ENCODE data around the gene CAPN3.

Gene CAPN3

GRCh38 chr15:42403389-42403788, 44.1 kb downstream of the CAPN3 start:
- H3K27me3 ChIP-seq (ENCODE audit: control insufficient read depth, insufficient read depth, low read length) = no peaks in the 10 kb centered on the region
- no peak overlapping the region for H3K4me3 ChIP-seq (ENCODE audit: low read length)
- H3K36me3 ChIP-seq (ENCODE audit: control insufficient read depth, insufficient read depth, low read length) = peaks cover 10% of the 10 kb centered on the region
- H3K27ac ChIP-seq (ENCODE audit: low read depth, low read length) = no peak overlapping the region
- H3K4me1 ChIP-seq (ENCODE audit: control insufficient read depth, insufficient read depth, low read length) = no peaks in the 10 kb centered on the region
- H3K9ac ChIP-seq (ENCODE audit: low read length) = no peak overlapping the region

GRCh38 chr15:42404461-42405235, 45.3 kb downstream of the CAPN3 start:
- Histone ChIP-seq H3K27me3 (ENCODE audit: control insufficient read depth, insufficient read depth, low read length) (no peaks in the 10 kb centered on the region), H3K36me3 (ENCODE audit: control insufficient read depth, insufficient read depth, low read length) (peaks cover 6% of the 10 kb centered on the region), H3K4me1 (ENCODE audit: control insufficient read depth, insufficient read depth, low read length) (no peaks in the 10 kb centered on the region), H3K27ac (ENCODE audit: low read depth, low read length) (no peak overlapping the region), H3K4me3 (ENCODE audit: low read length) (no peak overlapping the region), H3K9ac (ENCODE audit: low read length) (no peak overlapping the region)

- Histone ChIP-seq H3K27me3 (ENCODE audit: control insufficient read depth, insufficient read depth, low read length) (no peaks in the 10 kb centered on the region), H3K9ac (ENCODE audit: low read length) (no peak overlapping the region), H3K4me3 (ENCODE audit: low read length) (no peak overlapping the region), H3K4me1 (ENCODE audit: control insufficient read depth, insufficient read depth, low read length) (no peaks in the 10 kb centered on the region), H3K27ac (ENCODE audit: low read depth, low read length) (no peak overlapping the region), H3K36me3 (ENCODE audit: control insufficient read depth, insufficient read depth, low read length) (peaks cover 7% of the 10 kb centered on the region)
These were observed 46.7 kb downstream of the CAPN3 start for GRCh38 chr15:42405863-42406482.

- H3K27ac ChIP-seq (ENCODE audit: low read depth, low read length) = no peak overlapping the region
- peaks cover 5% of the 10 kb centered on the region for H3K36me3 ChIP-seq (ENCODE audit: control insufficient read depth, insufficient read depth, low read length)
- H3K4me1 ChIP-seq (ENCODE audit: control insufficient read depth, insufficient read depth, low read length) = no peaks in the 10 kb centered on the region
- H3K4me3 ChIP-seq (ENCODE audit: low read length) = no peak overlapping the region
- no peak overlapping the region for H3K9ac ChIP-seq (ENCODE audit: low read length)
- H3K27me3 ChIP-seq (ENCODE audit: control insufficient read depth, insufficient read depth, low read length) = no peaks in the 10 kb centered on the region
These were observed 48.9 kb downstream of the CAPN3 start for GRCh38 chr15:42408178-42408577.

GRCh38 chr15:42409011-42409410, 49.7 kb downstream of the CAPN3 start:
- Histone ChIP-seq H3K27ac (ENCODE audit: low read depth, low read length) (no peak overlapping the region), H3K4me1 (ENCODE audit: control insufficient read depth, insufficient read depth, low read length) (no peaks in the 10 kb centered on the region), H3K36me3 (ENCODE audit: control insufficient read depth, insufficient read depth, low read length) (peaks cover 5% of the 10 kb centered on the region), H3K27me3 (ENCODE audit: control insufficient read depth, insufficient read depth, low read length) (no peaks in the 10 kb centered on the region), H3K9ac (ENCODE audit: low read length) (no peak overlapping the region), H3K4me3 (ENCODE audit: low read length) (no peak overlapping the region)

GRCh38 chr15:42411884-42412283, 52.6 kb downstream of the CAPN3 start:
- Histone ChIP-seq H3K36me3 (ENCODE audit: control insufficient read depth, insufficient read depth, low read length) (peaks cover 18% of the 10 kb centered on the region), H3K27me3 (ENCODE audit: control insufficient read depth, insufficient read depth, low read length) (no peaks in the 10 kb centered on the region), H3K9ac (ENCODE audit: low read length) (no peak overlapping the region), H3K27ac (ENCODE audit: low read depth, low read length) (no peak overlapping the region), H3K4me3 (ENCODE audit: low read length) (no peak overlapping the region), H3K4me1 (ENCODE audit: control insufficient read depth, insufficient read depth, low read length) (no peaks in the 10 kb centered on the region)

GRCh38 chr15:42413920-42414319, 54.6 kb downstream of the CAPN3 start:
- H3K36me3 ChIP-seq (ENCODE audit: control insufficient read depth, insufficient read depth, low read length) = peaks cover 21% of the 10 kb centered on the region
- H3K27me3 ChIP-seq (ENCODE audit: control insufficient read depth, insufficient read depth, low read length) = no peaks in the 10 kb centered on the region
- H3K9ac ChIP-seq (ENCODE audit: low read length) = no peak overlapping the region
- no peak overlapping the region for H3K27ac ChIP-seq (ENCODE audit: low read depth, low read length)
- no peak overlapping the region for H3K4me3 ChIP-seq (ENCODE audit: low read length)
- no peaks in the 10 kb centered on the region for H3K4me1 ChIP-seq (ENCODE audit: control insufficient read depth, insufficient read depth, low read length)

GRCh38 chr15:42419369-42419768, 60.1 kb downstream of the CAPN3 start:
- Histone ChIP-seq H3K27ac (ENCODE audit: low read depth, low read length) (no peak overlapping the region), H3K36me3 (ENCODE audit: control insufficient read depth, insufficient read depth, low read length) (peaks cover 33% of the 10 kb centered on the region), H3K27me3 (ENCODE audit: control insufficient read depth, insufficient read depth, low read length) (no peaks in the 10 kb centered on the region), H3K4me3 (ENCODE audit: low read length) (no peak overlapping the region), H3K4me1 (ENCODE audit: control insufficient read depth, insufficient read depth, low read length) (no peaks in the 10 kb centered on the region), H3K9ac (ENCODE audit: low read length) (no peak overlapping the region)

GRCh38 chr15:42421376-42421775, 62.1 kb downstream of the CAPN3 start:
- Histone ChIP-seq H3K4me3 (ENCODE audit: low read length) (no peak overlapping the region), H3K4me1 (ENCODE audit: control insufficient read depth, insufficient read depth, low read length) (no peaks in the 10 kb centered on the region), H3K36me3 (ENCODE audit: control insufficient read depth, insufficient read depth, low read length) (peaks cover 33% of the 10 kb centered on the region), H3K27ac (ENCODE audit: low read depth, low read length) (no peak overlapping the region), H3K9ac (ENCODE audit: low read length) (no peak overlapping the region), H3K27me3 (ENCODE audit: control insufficient read depth, insufficient read depth, low read length) (no peaks in the 10 kb centered on the region)

- peaks cover 33% of the 10 kb centered on the region for H3K36me3 ChIP-seq (ENCODE audit: control insufficient read depth, insufficient read depth, low read length)
- no peaks in the 10 kb centered on the region for H3K27me3 ChIP-seq (ENCODE audit: control insufficient read depth, insufficient read depth, low read length)
- no peak overlapping the region for H3K4me3 ChIP-seq (ENCODE audit: low read length)
- no peak overlapping the region for H3K27ac ChIP-seq (ENCODE audit: low read depth, low read length)
- H3K9ac ChIP-seq (ENCODE audit: low read length) = no peak overlapping the region
- H3K4me1 ChIP-seq (ENCODE audit: control insufficient read depth, insufficient read depth, low read length) = no peaks in the 10 kb centered on the region
These were observed 68.3 kb downstream of the CAPN3 start for GRCh38 chr15:42427429-42428223.

GRCh38 chr15:42444415-42445063, 85.2 kb downstream of the CAPN3 start:
- Histone ChIP-seq H3K27ac (ENCODE audit: low read depth, low read length) (no peak overlapping the region), H3K4me3 (ENCODE audit: low read length) (no peak overlapping the region), H3K4me1 (ENCODE audit: control insufficient read depth, insufficient read depth, low read length) (no peaks in the 10 kb centered on the region), H3K9ac (ENCODE audit: low read length) (no peak overlapping the region), H3K36me3 (ENCODE audit: control insufficient read depth, insufficient read depth, low read length) (peaks cover 17% of the 10 kb centered on the region), H3K27me3 (ENCODE audit: control insufficient read depth, insufficient read depth, low read length) (no peaks in the 10 kb centered on the region)

- peaks cover 17% of the 10 kb centered on the region for H3K36me3 ChIP-seq (ENCODE audit: control insufficient read depth, insufficient read depth, low read length)
- H3K27ac ChIP-seq (ENCODE audit: low read depth, low read length) = no peak overlapping the region
- no peak overlapping the region for H3K9ac ChIP-seq (ENCODE audit: low read length)
- no peaks in the 10 kb centered on the region for H3K27me3 ChIP-seq (ENCODE audit: control insufficient read depth, insufficient read depth, low read length)
- no peaks in the 10 kb centered on the region for H3K4me1 ChIP-seq (ENCODE audit: control insufficient read depth, insufficient read depth, low read length)
- H3K4me3 ChIP-seq (ENCODE audit: low read length) = no peak overlapping the region
These were observed 86.2 kb downstream of the CAPN3 start for GRCh38 chr15:42445551-42445950.

Data from rectal smooth muscle tissue (tissue), 1 donor.